Choroid plexus epithelial cell (primary cell): ENCODE results near the gene SWSAP1.
"Not testable (repeated sequence)": the region's sequence is repeated elsewhere in the genome, so short reads cannot be mapped to it uniquely, and the experiment has no call there.

Experiments used
- DNase-seq: peaks from one replicate; pipeline ENCODE4 v3.0.0-alpha.2; 2010; ENCODE audit warnings: low read depth
- H3K4me3 ChIP-seq: 2 replicates; pipeline ENCODE4 v1.5.1; 2011; ENCODE audit warnings: low read depth, mild to moderate bottlenecking, control low read depth, low read length, moderate library complexity
- TF ChIP-seq, protein P1 (sequence below): conservative IDR thresholded peaks from 2 replicates; pipeline ENCODE4 v1.5.1; 2011; ENCODE audit warnings: low read depth, mild to moderate bottlenecking, control low read depth, inconsistent platforms, low read length, moderate library complexity

SWSAP1 gene

DNA sequence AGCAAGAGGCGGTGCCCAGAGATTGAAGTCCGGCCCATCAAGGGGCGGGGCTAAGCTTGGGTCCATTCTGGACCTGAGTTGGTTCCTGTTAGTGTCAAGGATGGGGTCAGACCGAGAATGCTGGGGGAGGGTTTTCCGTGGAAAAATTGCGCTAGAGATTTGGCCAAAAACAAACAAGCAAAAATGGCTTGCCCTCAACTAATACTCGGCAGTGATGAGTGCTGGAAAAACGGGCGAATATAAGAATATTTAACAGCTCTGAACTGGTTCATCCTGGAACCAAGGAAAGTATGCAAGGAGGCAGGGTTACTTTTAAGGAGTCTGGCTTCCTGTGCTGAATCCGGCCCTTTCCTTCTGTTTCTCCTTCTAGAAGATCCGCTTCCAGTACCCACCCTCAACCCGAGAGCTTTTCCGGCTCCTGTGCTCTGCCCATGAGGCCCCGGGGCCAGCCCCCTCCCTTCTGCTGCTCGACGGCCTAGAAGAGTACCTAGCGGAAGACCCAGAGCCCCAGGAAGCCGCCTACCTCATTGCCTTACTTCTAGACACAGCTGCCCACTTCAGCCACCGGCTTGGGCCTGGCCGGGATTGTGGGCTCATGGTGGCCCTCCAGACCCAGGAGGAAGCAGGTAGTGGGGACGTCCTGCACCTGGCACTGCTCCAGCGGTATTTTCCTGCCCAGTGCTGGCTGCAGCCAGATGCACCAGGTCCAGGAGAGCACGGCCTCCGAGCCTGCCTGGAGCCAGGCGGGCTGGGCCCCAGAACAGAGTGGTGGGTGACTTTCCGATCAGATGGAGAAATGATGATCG, 880 bp downstream of the SWSAP1 start:
- TF ChIP-seq, protein P1, sequence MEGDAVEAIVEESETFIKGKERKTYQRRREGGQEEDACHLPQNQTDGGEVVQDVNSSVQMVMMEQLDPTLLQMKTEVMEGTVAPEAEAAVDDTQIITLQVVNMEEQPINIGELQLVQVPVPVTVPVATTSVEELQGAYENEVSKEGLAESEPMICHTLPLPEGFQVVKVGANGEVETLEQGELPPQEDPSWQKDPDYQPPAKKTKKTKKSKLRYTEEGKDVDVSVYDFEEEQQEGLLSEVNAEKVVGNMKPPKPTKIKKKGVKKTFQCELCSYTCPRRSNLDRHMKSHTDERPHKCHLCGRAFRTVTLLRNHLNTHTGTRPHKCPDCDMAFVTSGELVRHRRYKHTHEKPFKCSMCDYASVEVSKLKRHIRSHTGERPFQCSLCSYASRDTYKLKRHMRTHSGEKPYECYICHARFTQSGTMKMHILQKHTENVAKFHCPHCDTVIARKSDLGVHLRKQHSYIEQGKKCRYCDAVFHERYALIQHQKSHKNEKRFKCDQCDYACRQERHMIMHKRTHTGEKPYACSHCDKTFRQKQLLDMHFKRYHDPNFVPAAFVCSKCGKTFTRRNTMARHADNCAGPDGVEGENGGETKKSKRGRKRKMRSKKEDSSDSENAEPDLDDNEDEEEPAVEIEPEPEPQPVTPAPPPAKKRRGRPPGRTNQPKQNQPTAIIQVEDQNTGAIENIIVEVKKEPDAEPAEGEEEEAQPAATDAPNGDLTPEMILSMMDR: no peak

DNA sequence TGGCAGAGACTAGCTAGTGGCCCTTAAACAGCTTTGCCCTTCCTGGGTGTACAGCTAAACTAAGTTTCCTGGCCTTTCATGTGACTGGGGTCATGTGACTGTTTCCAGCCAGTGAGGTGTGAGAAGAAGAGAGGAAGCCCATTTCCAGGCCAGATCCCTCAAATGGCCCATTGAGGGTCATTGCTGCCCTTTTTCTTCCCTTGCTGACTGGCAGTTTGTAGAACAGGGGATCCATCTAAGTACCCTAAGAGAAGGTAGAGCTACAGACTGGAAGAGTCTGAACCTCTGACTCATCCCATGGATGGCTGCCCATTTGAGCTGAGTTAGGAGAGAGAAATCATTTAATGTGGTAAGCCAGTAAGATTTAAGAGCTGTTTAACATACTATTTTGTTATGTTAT, 2.8 kb downstream of the SWSAP1 start:
- H3K4me3 ChIP-seq: no peak overlapping the region
- TF ChIP-seq, protein P1: no peak
- peak; percentile 87 for DNase-seq

More for the DNA sequence above, 880 bp downstream of the SWSAP1 start:
- peak overlapping the region; percentile 59 for H3K4me3 ChIP-seq
- no peak for DNase-seq

DNA sequence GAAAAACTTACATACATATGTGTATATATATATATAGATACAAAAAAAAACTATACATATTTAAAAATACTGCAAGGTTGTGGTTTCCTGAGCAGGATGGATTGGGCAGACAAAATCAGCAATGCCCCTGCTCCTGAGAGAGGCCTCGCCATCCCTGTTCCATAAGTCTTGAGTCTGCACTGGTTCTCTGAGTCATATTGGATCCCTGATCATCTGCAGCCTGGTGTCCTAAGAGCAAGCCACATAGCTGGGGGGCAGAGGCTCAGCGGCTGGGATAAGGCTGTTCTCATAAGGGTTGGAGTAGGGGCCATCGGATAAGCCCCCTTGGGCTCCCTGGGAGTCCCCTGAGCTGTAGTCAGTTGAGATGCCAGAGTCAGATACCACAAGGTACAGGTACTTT, 3.3 kb downstream of the SWSAP1 start:
- no peak overlapping the region for H3K4me3 ChIP-seq
- peak; percentile 32 for DNase-seq
- TF ChIP-seq, protein P1: no peak

DNA sequence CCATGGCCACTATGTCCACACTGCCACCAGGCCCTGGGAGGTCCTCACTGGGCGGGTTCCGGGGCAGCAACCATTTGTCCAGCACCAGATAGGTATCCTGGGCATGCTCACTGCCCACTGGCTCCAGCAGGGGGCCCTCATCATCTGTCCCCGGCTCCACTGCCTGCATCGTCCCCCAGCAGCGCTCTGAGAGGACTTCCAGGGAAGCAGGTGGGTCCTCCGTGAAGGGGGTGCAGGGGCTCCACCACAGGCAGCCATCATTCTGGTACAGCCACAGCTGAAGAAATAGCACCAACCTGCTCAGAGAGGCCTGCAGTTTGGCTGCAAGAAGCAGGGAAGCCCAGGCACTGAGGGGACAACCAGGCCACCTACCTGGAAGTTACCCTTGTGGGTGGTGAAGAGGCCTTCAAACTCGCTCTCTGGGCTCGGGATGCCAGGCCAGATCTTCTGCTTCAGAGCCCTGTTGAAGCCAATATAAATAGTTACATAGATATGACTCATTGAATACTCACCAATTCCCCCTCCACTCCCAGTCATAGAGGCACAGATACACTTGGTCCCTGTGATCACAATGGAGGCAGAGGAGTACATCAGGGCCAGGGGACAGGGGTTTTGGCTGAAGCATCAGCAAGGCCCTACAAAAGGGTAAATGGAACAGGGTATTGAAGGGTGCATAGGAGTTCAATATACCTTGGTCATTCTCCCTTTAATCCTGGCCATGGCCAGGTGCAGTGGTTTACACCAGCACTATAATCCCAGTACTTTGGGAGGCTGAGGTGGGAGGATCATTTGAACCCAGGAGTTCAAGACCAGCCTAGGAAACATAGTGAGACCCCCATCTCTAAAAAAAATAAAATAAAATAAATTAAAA, 4.1 kb downstream of the SWSAP1 start:
- TF ChIP-seq, protein P1: peak; percentile 75
- no peak overlapping the region for H3K4me3 ChIP-seq
- DNase-seq: peak; percentile 57

DNA sequence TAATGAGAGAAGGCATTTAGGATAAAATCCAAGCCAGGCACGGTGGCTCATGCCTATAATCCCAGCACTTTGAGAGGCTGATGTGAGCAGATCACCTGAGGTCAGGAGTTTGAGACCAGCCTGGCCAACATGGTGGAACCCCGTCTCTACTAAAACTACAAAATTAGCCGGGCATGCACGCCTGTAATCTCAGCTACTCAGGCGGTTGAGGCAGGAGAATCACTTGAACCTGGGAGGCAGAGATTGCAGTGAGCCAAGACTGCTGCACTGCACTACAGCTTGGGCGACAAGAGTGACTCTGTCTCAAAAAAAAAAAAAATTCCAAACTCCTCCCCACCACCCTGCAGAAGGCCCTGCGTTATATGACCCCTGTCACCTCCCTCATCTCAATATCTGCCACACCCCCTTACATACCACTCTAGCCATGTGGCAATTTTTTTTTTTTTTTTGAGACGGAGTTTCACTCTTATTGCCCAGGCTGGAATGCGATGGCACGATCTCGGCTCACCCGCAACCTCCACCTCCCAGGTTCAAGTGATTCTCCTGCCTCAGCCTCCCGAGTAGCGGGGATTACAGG, 4.9 kb downstream of the SWSAP1 start:
- not testable (repeated sequence) for H3K4me3 ChIP-seq, DNase-seq

DNA sequence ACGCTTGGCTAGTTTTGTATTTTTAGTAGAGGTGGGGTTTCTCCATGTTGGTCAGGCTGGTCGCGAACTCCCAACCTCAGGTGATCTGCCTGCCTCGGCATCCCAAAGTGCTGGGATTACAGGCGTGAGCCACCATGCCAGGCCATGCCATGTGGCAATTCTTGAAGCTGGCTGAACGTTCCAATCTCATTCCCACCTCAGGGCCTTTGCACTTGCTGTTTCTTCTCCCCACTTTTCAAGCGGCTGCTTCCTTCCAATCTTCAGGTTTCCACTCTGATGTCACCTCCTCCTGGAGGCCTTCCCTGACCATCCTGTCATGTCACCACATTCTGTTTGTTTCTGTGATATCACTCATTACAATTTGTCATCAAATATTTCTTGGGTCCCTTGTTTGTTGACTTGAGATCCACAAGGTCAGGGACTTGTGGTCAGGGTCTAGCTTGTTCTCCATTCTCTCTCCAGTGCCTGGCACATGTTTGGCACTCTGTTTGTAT, 5.4 kb downstream of the SWSAP1 start:
- TF ChIP-seq, protein P1: no peak
- H3K4me3 ChIP-seq: no peak overlapping the region
- no peak for DNase-seq
